Activated CD8-positive, alpha-beta T cell treated with anti-CD3 and anti-CD28 coated beads for 36 hours (primary cell): ENCODE results near the gene CLCN4. TPM values are rescaled to one million over a fixed set of nuclear protein-coding genes. Genes with fewer than 3 reads are reported as not detected.

ENCODE experiments used
- ATAC-seq: fragments of 200-7000 bp; cut with Tn5 transposase; one replicate; pipeline ENCODE4 v1.10.0; 2021; ENCODE audit warnings: mild to moderate bottlenecking, moderate library complexity
- CTCF ChIA-PET: fragments of 350-600 bp; sonication (Branson Sonifier 250); formaldehyde crosslinking; loops from one replicate; lab custom pipeline; 2021; ENCODE audit warnings: antibody characterized with exemption; lab: Charles Lee
- POLR2A ChIA-PET: fragments of 350-600 bp; sonication (Branson Sonifier 250); formaldehyde crosslinking; loops from one replicate; lab custom pipeline; 2021; ENCODE audit warnings: antibody characterized with exemption; lab: Charles Lee
- DNase-seq: peaks from one replicate; pipeline ENCODE4 v3.0.0-alpha.2; 2020
- H3K27ac Mint-ChIP-seq: one replicate; pipeline ENCODE4 v1.8.0; 2021; ENCODE audit warnings: mild to moderate bottlenecking, mixed read lengths
- H3K27me3 Mint-ChIP-seq: one replicate; pipeline ENCODE4 v1.8.0; 2021; ENCODE audit warnings: mixed read lengths
- H3K36me3 Mint-ChIP-seq: one replicate; pipeline ENCODE4 v1.8.0; 2021; ENCODE audit warnings: low read depth, mixed read lengths
- H3K4me1 Mint-ChIP-seq: one replicate; pipeline ENCODE4 v1.8.0; 2021; ENCODE audit warnings: low read depth, mixed read lengths
- H3K4me3 Mint-ChIP-seq: one replicate; pipeline ENCODE4 v1.8.0; 2021; ENCODE audit warnings: mild to moderate bottlenecking, moderate library complexity, mixed read lengths
- H3K9me3 Mint-ChIP-seq: one replicate; pipeline ENCODE4 v1.8.0; 2021; ENCODE audit warnings: mixed read lengths
- intact Hi-C: fragments of 100-400 bp; cut with micrococcal nuclease; formaldehyde crosslinking; loops from one replicate; pipeline ENCODE4 v1.10.0; 2022
- total RNA-seq, 2 experiments: library from RNA; stranded (reverse); gene quantifications; one replicate each; pipeline ENCODE4 v1.2.3, GENCODE V29; 2021
- TF ChIP-seq, protein P1 (sequence below): fragments of 200-600 bp; IDR thresholded peaks from one replicate; pipeline ENCODE4 v1.8.0; 2022; ENCODE audit warnings: antibody characterized with exemption, mild to moderate bottlenecking

CLCN4 gene
- total RNA-seq, 2 experiments from 2014 or later: not detected

DNA sequence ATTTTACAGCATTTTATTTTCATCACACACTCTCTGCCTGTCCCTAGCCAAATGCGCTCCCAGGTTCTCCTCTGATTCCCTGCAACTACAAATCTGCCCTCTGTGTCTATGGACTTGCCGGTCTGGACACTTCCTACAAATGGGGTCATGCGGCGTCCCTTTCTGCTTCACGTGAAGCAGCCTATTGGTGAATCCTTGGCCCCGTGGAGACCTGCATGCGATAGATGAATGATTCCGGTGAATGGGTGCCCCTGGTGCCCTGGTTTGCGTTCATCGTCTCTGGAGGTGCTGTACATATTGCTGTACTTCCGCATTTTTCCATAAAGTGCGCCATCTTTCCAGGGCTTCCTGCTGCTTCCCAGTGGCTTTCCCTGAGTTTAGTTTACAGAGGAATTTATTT is 27.5 kb upstream of the CLCN4 start:
- Mint-ChIP-seq H3K4me1 (no peaks in the 10 kb centered on the region), H3K36me3 (peaks cover 3% of the 10 kb centered on the region), H3K27me3 (no peaks in the 10 kb centered on the region), H3K4me3 (no peak overlapping the region), H3K27ac (no peak overlapping the region), H3K9me3 (no peaks in the 10 kb centered on the region)
- ATAC-seq (no peak), DNase-seq (no peak)
- CTCF ChIA-PET: no interaction called here
- TF ChIP-seq, protein P1, sequence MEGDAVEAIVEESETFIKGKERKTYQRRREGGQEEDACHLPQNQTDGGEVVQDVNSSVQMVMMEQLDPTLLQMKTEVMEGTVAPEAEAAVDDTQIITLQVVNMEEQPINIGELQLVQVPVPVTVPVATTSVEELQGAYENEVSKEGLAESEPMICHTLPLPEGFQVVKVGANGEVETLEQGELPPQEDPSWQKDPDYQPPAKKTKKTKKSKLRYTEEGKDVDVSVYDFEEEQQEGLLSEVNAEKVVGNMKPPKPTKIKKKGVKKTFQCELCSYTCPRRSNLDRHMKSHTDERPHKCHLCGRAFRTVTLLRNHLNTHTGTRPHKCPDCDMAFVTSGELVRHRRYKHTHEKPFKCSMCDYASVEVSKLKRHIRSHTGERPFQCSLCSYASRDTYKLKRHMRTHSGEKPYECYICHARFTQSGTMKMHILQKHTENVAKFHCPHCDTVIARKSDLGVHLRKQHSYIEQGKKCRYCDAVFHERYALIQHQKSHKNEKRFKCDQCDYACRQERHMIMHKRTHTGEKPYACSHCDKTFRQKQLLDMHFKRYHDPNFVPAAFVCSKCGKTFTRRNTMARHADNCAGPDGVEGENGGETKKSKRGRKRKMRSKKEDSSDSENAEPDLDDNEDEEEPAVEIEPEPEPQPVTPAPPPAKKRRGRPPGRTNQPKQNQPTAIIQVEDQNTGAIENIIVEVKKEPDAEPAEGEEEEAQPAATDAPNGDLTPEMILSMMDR: no peak
- intact Hi-C loops: no loop called here
- POLR2A ChIA-PET: no interaction called here

DNA sequence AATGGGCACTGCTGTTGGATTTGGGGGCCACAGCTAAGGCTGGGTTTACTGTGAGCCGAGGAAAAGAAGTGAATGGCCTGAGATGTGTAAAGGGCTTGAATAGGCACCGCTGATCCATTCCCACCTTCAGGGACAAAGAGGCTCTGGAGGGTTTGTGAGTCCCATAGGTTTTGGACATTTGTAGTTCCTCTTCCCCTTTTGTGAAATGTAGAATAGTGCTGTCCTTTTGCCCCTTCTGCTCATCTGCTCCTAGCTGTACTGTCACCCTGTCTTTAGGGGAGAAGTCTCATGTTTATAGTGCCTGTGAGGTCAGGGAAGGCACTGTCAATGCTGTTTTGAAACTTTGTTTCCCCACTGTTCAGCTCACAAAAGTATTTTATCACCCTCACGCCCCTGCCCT is 26.4 kb upstream of the CLCN4 start:
- H3K9me3 Mint-ChIP-seq: no peaks in the 10 kb centered on the region
- no peak overlapping the region for H3K27ac Mint-ChIP-seq
- intact Hi-C loops: no loop called here
- ATAC-seq (no peak), DNase-seq (no peak)
- ChIA-PET CTCF (interaction anchor here (1.0 kb wide), 1 partner anchor 11 kb away, joined by 3 read pairs; no protein-coding TSS in a partner anchor), POLR2A (no interaction called here)
- H3K27me3 Mint-ChIP-seq: no peaks in the 10 kb centered on the region
- no peaks in the 10 kb centered on the region for H3K4me1 Mint-ChIP-seq
- H3K4me3 Mint-ChIP-seq: no peak overlapping the region
- H3K36me3 Mint-ChIP-seq: peaks cover 3% of the 10 kb centered on the region
- TF ChIP-seq, protein P1: no peak

DNA sequence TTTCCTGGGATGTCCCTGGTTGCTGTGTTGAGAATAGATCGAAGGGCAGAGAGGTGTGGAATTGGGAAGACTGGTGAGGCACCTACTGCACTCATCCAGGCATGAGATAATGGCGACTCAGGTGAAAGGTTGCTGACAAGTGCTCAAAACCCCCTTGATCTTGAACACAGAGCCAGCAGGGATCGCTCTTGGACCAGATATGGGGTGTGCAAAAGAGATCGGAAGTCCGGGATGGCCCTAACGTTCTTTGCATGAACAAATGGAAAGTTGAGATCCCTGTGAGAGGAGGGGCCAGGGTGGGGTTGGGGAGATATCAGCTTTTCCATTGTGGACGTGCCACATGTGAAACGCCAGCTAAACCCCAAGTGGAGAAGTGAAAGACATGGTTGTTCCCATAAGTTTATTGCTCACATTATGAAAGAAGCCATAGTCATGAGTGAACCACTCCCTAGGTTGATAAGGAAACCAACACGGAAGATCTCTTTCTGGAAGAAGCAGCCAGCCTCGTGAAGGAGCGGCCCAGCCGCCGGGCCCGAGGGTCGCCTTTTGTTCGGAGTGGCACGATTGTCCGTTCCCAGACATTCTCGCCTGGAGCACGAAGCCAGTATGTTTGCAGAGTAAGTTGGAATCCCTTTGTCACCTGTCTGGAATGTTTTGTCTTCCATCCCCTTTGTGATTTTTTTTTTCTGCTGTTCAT is 22.6 kb upstream of the CLCN4 start:
- Mint-ChIP-seq H3K4me3 (no peak overlapping the region), H3K36me3 (peaks cover 3% of the 10 kb centered on the region), H3K9me3 (no peaks in the 10 kb centered on the region), H3K4me1 (no peaks in the 10 kb centered on the region), H3K27me3 (no peaks in the 10 kb centered on the region), H3K27ac (no peak overlapping the region)
- POLR2A ChIA-PET: no interaction called here
- TF ChIP-seq, protein P1: no peak
- DNase-seq (no peak), ATAC-seq (no peak)
- CTCF ChIA-PET: no interaction called here
- intact Hi-C loops: no loop called here

DNA sequence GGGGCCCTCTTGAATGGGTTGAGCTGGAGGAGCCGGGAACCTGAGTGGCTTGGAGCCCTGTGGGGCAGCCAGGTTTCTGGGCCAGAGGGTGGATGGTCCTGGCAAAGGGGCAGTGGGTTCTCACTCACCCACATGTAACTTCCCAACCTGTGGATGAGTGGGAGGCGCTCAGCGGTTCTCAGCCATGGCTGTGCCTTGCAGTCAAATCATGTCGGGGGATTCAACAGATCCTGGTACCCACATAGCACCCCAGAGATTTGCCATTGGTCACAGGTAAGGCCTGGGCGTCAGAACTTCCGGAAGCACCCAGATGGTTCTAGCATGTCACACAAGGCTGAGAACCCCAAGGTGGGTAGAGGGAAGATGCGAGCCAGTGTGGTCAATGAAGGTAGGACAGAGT is 21.9 kb upstream of the CLCN4 start:
- no peaks in the 10 kb centered on the region for H3K4me1 Mint-ChIP-seq
- CTCF ChIA-PET: no interaction called here
- no peak for DNase-seq
- no peaks in the 10 kb centered on the region for H3K9me3 Mint-ChIP-seq
- H3K27ac Mint-ChIP-seq: no peak overlapping the region
- H3K36me3 Mint-ChIP-seq: peaks cover 3% of the 10 kb centered on the region
- intact Hi-C loops: no loop called here
- H3K4me3 Mint-ChIP-seq: no peak overlapping the region
- no peaks in the 10 kb centered on the region for H3K27me3 Mint-ChIP-seq
- POLR2A ChIA-PET: no interaction called here
- TF ChIP-seq, protein P1: no peak
- ATAC-seq: no peak

DNA sequence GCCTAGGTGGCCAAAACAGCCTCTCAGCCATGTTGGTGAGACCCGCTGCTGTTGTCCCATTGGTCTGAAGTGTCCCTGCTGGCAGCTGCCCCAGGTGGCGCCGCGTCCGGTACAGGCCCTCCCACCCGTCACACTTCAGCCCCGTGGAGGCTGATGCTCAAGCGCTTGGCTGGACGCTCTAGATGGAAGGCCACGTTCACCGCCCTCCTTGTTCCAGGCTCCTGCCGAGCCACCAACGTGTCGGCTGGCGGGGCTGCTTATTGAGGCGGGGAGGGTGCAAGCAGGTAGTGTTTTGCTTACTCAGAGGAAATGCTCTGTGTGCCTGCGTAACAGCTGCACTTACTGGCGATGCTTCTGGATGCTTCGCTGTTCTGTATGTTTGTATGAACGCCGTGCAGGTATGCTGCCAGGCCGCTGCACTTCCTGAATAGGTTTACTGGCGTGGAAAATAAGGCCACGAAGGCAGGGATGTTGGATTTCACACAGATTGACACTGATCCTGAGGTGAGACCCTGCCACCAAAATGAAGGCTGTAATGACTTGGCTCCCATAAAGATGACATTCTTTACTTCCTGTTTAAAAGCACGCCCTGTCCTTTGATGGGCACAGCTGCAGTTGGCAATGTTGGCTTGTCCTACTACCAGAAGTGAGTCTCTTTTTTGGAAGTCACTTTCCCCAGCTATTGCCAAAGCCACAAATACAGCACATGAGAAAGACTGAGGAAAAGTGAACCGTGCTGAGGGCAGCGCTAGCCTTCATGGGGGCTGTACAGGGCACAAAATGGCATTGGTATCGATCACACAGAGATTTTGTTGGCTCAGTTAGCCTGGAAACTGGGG is 21.0 kb upstream of the CLCN4 start:
- Mint-ChIP-seq H3K27me3 (no peaks in the 10 kb centered on the region), H3K9me3 (no peaks in the 10 kb centered on the region), H3K36me3 (peaks cover 3% of the 10 kb centered on the region), H3K4me3 (no peak overlapping the region), H3K27ac (no peak overlapping the region), H3K4me1 (no peaks in the 10 kb centered on the region)
- intact Hi-C loops: no loop called here
- no peak for DNase-seq
- TF ChIP-seq, protein P1: no peak
- POLR2A ChIA-PET: no interaction called here
- CTCF ChIA-PET: interaction anchor here (0.5 kb wide), 1 partner anchor 20 kb away, joined by 3 read pairs; no protein-coding TSS in a partner anchor
- no peak for ATAC-seq
